Activated CD4-positive, alpha-beta T cell treated with anti-CD3 and anti-CD28 coated beads for 4 hours (primary cell): ENCODE measurements around the gene PGAP2.

Source experiments
- DNase-seq, 2 donors: peaks; one replicate each; pipeline ENCODE4 v3.0.0-alpha.2; 2020

PGAP2 gene

GRCh38 chr11:3834349-3834663, 25.9 kb downstream of the PGAP2 start:
- no peak for DNase-seq

- no peak for DNase-seq
These were observed 26.5 kb downstream of the PGAP2 start for GRCh38 chr11:3834664-3835461.

GRCh38 chr11:3835751-3836150, 27.4 kb downstream of the PGAP2 start:
- no peak for DNase-seq

GRCh38 chr11:3836903-3837302, 28.5 kb downstream of the PGAP2 start:
- peak; percentile 48 to 50 for DNase-seq

- no peak for DNase-seq
These were observed 29.4 kb downstream of the PGAP2 start for GRCh38 chr11:3837793-3838192.

GRCh38 chr11:3838504-3838903, 30.1 kb downstream of the PGAP2 start:
- DNase-seq, result no peak

GRCh38 chr11:3840004-3840869, 31.9 kb downstream of the PGAP2 start:
- peak; percentile 35 to 40 for DNase-seq

GRCh38 chr11:3840870-3841425, 32.6 kb downstream of the PGAP2 start, which contains the start of gene RHOG:
Gene RHOG, minus strand, starts transcription at chr11:3840959. Its CDS starts 12,821 bp downstream, at chr11:3828138.
- DNase-seq, result peak in 1 of 2 donors; percentile 97

GRCh38 chr11:3841426-3842350, 33.3 kb downstream of the PGAP2 start:
- peak in 1 of 2 donors; percentile 93 for DNase-seq

- DNase-seq, result no peak
These were observed 35.0 kb downstream of the PGAP2 start for GRCh38 chr11:3843326-3843725.

- DNase-seq, result no peak
These were observed 36.9 kb downstream of the PGAP2 start for GRCh38 chr11:3845246-3845645.

GRCh38 chr11:3845670-3846069, 37.3 kb downstream of the PGAP2 start:
- DNase-seq, result no peak

- peak in 1 of 2 donors; percentile 74 for DNase-seq
These were observed 41.0 kb downstream of the PGAP2 start for GRCh38 chr11:3849297-3849874.

- DNase-seq, result no peak
These were observed 45.1 kb downstream of the PGAP2 start for GRCh38 chr11:3853545-3853842.

- peak; percentile 63 to 65 for DNase-seq
These were observed 45.7 kb downstream of the PGAP2 start for GRCh38 chr11:3853899-3854659.

- no peak for DNase-seq
These were observed 46.3 kb downstream of the PGAP2 start for GRCh38 chr11:3854660-3854976.

GRCh38 chr11:3854977-3855807, 46.8 kb downstream of the PGAP2 start, which contains the start of gene STIM1:
Gene STIM1, plus strand, starts transcription at chr11:3855664. Its CDS starts 607 bp downstream, at chr11:3856271.
- DNase-seq, result peak; percentile 95 to 98

- DNase-seq, result peak in 1 of 2 donors; percentile 35
These were observed 47.6 kb downstream of the PGAP2 start for GRCh38 chr11:3855808-3856491.

GRCh38 chr11:3856856-3857553, 48.6 kb downstream of the PGAP2 start:
- no peak for DNase-seq
